Breast epithelium (tissue), 4 donors: ENCODE data around the gene SAMD7. TPM values are rescaled to one million over a fixed set of nuclear protein-coding genes. Genes with fewer than 3 reads are reported as not detected.

Experiments
- DNase-seq, 2 donors: peaks; one replicate each; pipeline ENCODE4 v3.0.0-alpha.2; 2019; ENCODE audit warnings: low spot score in 2 of 2
- H3K27ac ChIP-seq, 2 donors: fragments of 200-600 bp; sonication (generic) in 1 of 2; one replicate each; pipeline ENCODE4 v1.5.1; 2016 to 2019; ENCODE audit warnings: mild to moderate bottlenecking in 1 of 2
- H3K27me3 ChIP-seq, 2 donors: fragments of 200-600 bp; sonication (generic) in 1 of 2; one replicate each; pipeline versions ENCODE4 v1.5.1 to v1.6.0; 2017 to 2019; ENCODE audit warnings: control low read depth in 1 of 2, mild to moderate bottlenecking in 1 of 2
- H3K36me3 ChIP-seq: fragments of 200-600 bp; one replicate; pipeline ENCODE4 v1.5.1; 2019
- H3K4me1 ChIP-seq, 2 donors: fragments of 200-600 bp; sonication (generic); one replicate each; pipeline ENCODE4 v1.5.1; 2016 to 2019; ENCODE audit warnings: control low read depth in 1 of 2
- H3K4me3 ChIP-seq, 3 donors: fragments of 200-600 bp; sonication (generic); 1 replicate in 2 of 3; 2 replicates in 1 of 3; pipeline ENCODE4 v1.5.1; 2016 to 2019; ENCODE audit warnings: mild to moderate bottlenecking in 3 of 3, moderate library complexity in 2 of 3
- H3K9me3 ChIP-seq, 2 donors: fragments of 200-600 bp; sonication (generic) in 1 of 2; one replicate each; pipeline ENCODE4 v1.5.1; 2016 to 2019; ENCODE audit warnings: control low read depth in 1 of 2
- CTCF ChIP-seq, 3 donors: fragments of 450-650 bp; IDR thresholded peaks; one replicate each; pipeline ENCODE4 v1.5.1; 2016 to 2017; ENCODE audit warnings: antibody characterized with exemption in 3 of 3, mild to moderate bottlenecking in 3 of 3, moderate library complexity in 3 of 3
- POLR2A ChIP-seq: fragments of 450-650 bp; IDR thresholded peaks from one replicate; pipeline ENCODE4 v1.6.1; 2016; ENCODE audit warnings: antibody characterized with exemption, mild to moderate bottlenecking, moderate library complexity
- POLR2AphosphoS5 ChIP-seq, 3 donors: sonication (generic); formaldehyde crosslinking; IDR thresholded peaks; one replicate each; pipeline ENCODE4 v1.6.1; 2017; ENCODE audit warnings: antibody characterized with exemption in 3 of 3
- intact Hi-C: fragments of 100-400 bp; cut with DNase I; formaldehyde crosslinking; loops from one replicate; pipeline ENCODE4 v1.15.1; 2023; ENCODE audit warnings: low total_unique reads
- total RNA-seq, 3 donors: library from RNA; depleted of rRNA; stranded (reverse); fragments of >200 nt; gene quantifications; one replicate each; pipeline ENCODE4 v1.1.0, GENCODE V29; 2016

The SAMD7 gene
- total RNA-seq, 3 donors from 2014 or later, result under 0.01 TPM; not detected in 2

DNA sequence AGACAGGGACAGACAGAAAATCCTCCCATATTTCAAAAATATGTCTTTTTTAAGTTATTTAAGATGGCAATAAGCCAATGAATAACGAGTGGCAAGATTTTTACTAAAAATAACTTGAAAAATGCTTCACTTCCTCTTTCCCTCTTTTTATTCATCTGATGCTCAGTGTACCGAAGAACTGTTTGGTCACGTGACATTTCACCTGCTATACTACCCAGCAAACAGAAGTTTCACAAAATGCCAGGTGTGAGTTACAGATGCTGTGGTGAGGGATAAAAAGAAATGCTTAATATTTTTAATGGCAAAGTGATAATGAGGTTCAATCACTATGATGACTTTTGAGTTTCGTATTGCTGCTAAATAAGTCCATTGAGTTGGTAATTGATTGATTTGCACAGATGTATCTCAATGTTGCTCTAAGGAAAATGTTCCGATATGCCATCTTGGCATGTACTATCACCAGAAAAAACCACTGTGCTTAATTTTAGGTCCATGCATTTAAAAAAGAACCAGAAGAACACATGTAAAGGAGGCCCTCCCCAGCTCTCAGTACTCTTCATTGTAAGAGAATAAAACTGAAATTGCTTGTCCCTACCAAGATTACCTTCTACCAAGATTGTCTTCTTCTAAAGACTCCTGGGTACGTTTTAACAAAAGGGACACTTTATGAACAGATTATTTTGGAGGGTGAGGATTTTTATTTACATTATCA, 29.3 kb downstream of the SAMD7 start:
- no peaks in the 10 kb centered on the region for H3K27me3 ChIP-seq
- DNase-seq, result no peak
- H3K4me3 ChIP-seq, result no peak overlapping the region
- no peaks in the 10 kb centered on the region for H3K4me1 ChIP-seq
- H3K27ac ChIP-seq, result no peak overlapping the region
- TF ChIP-seq POLR2A (no peak), POLR2AphosphoS5 (IDR thresholded peaks at IDR 0.05) (no peak), CTCF (IDR thresholded peaks at IDR 0.05) (no peak)
- H3K36me3 ChIP-seq, result no peaks in the 10 kb centered on the region
- no peaks in the 10 kb centered on the region for H3K9me3 ChIP-seq
- intact Hi-C loops, result no loop called here

DNA sequence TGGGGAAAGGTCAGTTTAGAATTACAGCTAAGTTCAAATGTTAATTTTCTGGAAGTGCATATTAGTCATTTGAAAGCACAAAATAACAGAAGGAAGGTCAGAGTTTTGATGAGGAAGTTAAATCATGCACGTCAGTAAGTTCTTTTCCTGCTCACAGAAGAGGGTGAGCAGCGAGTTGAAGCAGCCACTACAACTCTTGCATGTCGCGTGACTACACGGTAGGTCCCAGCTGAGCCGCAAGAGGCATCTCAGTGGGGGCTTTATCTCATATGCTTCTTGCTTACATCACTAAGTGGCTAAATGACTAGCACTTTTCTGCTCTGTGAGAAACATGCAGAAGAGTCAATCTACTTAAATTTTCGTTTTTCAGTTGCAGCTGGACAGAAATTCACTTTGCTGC, 33.9 kb downstream of the SAMD7 start:
- no peaks in the 10 kb centered on the region for H3K9me3 ChIP-seq
- H3K27ac ChIP-seq, result no peak overlapping the region
- no peak for TF ChIP-seq POLR2A
- TF ChIP-seq CTCF (IDR thresholded peaks at IDR 0.05), result no peak
- TF ChIP-seq POLR2AphosphoS5 (IDR thresholded peaks at IDR 0.05), result no peak
- no peak overlapping the region for H3K4me3 ChIP-seq
- no peaks in the 10 kb centered on the region for H3K27me3 ChIP-seq
- H3K4me1 ChIP-seq, result no peaks in the 10 kb centered on the region
- intact Hi-C loops, result no loop called here
- DNase-seq, result no peak
- H3K36me3 ChIP-seq, result no peaks in the 10 kb centered on the region

DNA sequence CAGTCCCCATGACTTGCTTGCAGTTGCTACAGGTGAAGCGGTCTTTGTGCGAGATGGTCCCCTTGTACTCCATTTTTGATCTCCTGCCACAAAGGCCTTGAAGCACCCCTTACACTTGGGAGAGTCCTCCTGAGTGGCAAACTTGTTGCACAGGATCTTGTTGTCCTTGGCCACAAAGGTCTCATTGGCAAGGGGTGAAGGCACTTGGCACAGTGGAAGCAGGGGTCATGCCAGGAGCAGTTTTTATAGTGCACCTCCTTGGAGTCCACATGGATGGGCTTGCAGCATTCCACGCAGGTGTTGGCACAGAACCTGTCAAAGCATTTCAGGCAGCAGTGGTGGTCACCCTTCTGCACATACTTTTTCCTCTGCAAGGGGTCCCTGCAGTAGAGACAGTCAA, 35.0 kb downstream of the SAMD7 start:
- Histone ChIP-seq H3K4me3 (no peak overlapping the region), H3K27me3 (no peaks in the 10 kb centered on the region), H3K9me3 (no peaks in the 10 kb centered on the region), H3K4me1 (no peaks in the 10 kb centered on the region), H3K36me3 (no peaks in the 10 kb centered on the region), H3K27ac (no peak overlapping the region)
- DNase-seq, result no peak
- TF ChIP-seq POLR2A (no peak), POLR2AphosphoS5 (IDR thresholded peaks at IDR 0.05) (no peak)
- intact Hi-C loops, result no loop called here

DNA sequence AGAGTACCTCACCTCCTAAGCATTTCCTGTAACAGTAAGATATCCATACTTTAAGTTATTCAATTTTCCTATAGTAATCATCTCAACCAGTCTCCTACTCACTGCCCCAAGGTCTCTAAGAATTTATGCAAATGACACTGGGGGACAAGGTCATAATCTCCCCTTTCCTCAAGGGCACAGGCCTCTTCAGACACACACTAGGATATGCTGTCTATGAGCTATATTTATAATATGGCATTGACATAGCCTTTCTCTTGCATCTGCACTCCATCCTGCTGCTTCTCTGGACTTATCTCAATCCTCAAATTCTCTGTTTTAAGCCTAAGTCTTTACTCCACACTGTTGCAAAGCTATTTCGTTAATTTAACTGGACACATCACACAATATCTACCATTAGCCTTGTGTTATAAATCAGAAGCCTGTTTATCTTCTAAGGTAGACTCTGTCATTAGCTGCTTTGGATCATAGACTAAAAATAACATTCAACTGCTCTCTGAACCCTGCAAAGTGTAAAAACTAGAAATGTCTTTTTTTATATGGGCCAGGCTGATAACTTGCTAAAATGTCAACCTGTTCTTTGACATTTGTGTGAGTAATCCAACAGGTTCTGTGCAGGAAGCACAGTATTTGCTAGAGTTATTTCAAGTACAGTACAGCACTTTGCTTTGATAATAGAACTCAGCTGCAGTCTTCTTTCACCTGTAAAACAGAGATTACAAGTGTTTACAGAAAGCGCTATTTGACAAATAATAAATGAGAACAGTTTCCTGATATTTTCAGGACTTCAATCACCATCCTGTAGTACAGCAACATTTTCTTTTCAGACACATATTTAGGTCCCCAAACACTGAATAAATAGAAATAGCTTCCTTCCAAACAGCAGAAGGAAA, 37.4 kb downstream of the SAMD7 start:
- H3K27ac ChIP-seq, result no peak overlapping the region
- no peaks in the 10 kb centered on the region for H3K9me3 ChIP-seq
- TF ChIP-seq POLR2AphosphoS5 (IDR thresholded peaks at IDR 0.05), result no peak
- TF ChIP-seq CTCF (IDR thresholded peaks at IDR 0.05), result no peak
- no peak for TF ChIP-seq POLR2A
- intact Hi-C loops, result no loop called here
- no peaks in the 10 kb centered on the region for H3K4me1 ChIP-seq
- no peaks in the 10 kb centered on the region for H3K27me3 ChIP-seq
- H3K36me3 ChIP-seq, result no peaks in the 10 kb centered on the region
- no peak for DNase-seq
- H3K4me3 ChIP-seq, result no peak overlapping the region

DNA sequence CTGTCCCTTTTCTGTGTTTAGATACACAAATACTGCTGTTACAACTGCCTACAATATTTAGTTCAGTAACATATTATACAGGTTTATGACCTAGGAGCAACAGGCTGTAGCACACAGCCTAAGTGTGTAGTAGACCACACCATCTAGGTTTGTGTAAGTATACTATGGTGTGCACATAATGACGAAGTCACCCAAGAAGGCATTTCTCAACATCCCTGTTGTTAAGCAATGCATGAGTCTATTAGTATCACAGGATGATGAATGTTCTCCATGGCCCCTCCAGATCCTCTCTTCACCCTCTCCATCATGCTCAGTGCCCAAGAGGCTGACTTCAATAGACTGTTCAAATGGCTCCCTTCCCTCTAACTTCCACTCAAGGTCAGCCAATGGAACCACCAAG, 40.7 kb downstream of the SAMD7 start:
- no peak for DNase-seq
- no peaks in the 10 kb centered on the region for H3K9me3 ChIP-seq
- H3K4me3 ChIP-seq, result no peak overlapping the region
- intact Hi-C loops, result no loop called here
- H3K27ac ChIP-seq, result no peak overlapping the region
- H3K27me3 ChIP-seq, result no peaks in the 10 kb centered on the region
- TF ChIP-seq POLR2A, result no peak
- no peak for TF ChIP-seq POLR2AphosphoS5 (IDR thresholded peaks at IDR 0.05)
- no peak for TF ChIP-seq CTCF (IDR thresholded peaks at IDR 0.05)
- H3K36me3 ChIP-seq, result no peaks in the 10 kb centered on the region
- H3K4me1 ChIP-seq, result no peaks in the 10 kb centered on the region
